HG03095 (cell line): Measurements from ENCODE around the gene MAP2K3.

Experiments used
- ATAC-seq: cut with Tn5 transposase; IDR thresholded peaks from one replicate; pipeline ENCODE4 v1.9.1; 2021; ENCODE audit warnings: moderate library complexity; ENCODE audit not compliant: unreplicated experiment

MAP2K3 gene

GRCh38 chr17:21282231-21282630, 2.3 kb upstream of the MAP2K3 start:
- ATAC-seq = no peak

GRCh38 chr17:21282850-21283249, 1.7 kb upstream of the MAP2K3 start:
- no peak for ATAC-seq

- peak; percentile 2 for ATAC-seq
These were observed 811 bp upstream of the MAP2K3 start for GRCh38 chr17:21283482-21284318.

- ATAC-seq = no peak
These were observed 904 bp downstream of the MAP2K3 start for GRCh38 chr17:21285164-21286065.

- no peak for ATAC-seq
These were observed 1.7 kb downstream of the MAP2K3 start for GRCh38 chr17:21286066-21286770.

- no peak for ATAC-seq
These were observed 2.6 kb downstream of the MAP2K3 start for GRCh38 chr17:21286909-21287702.

- no peak for ATAC-seq
These were observed 3.4 kb downstream of the MAP2K3 start for GRCh38 chr17:21287703-21288449.

GRCh38 chr17:21288571-21289017, 4.1 kb downstream of the MAP2K3 start:
- ATAC-seq = no peak

- ATAC-seq = no peak
These were observed 4.8 kb downstream of the MAP2K3 start for GRCh38 chr17:21289175-21289901.

- ATAC-seq = no peak
These were observed 5.5 kb downstream of the MAP2K3 start for GRCh38 chr17:21289902-21290571.

GRCh38 chr17:21291357-21291756, 6.8 kb downstream of the MAP2K3 start:
- ATAC-seq = no peak

GRCh38 chr17:21291862-21292261, 7.4 kb downstream of the MAP2K3 start:
- no peak for ATAC-seq

- no peak for ATAC-seq
These were observed 8.6 kb downstream of the MAP2K3 start for GRCh38 chr17:21292867-21293830.

GRCh38 chr17:21293831-21294210, 9.3 kb downstream of the MAP2K3 start:
- ATAC-seq = no peak

GRCh38 chr17:21294321-21295035, 10.0 kb downstream of the MAP2K3 start:
- ATAC-seq = no peak

- no peak for ATAC-seq
These were observed 10.8 kb downstream of the MAP2K3 start for GRCh38 chr17:21295036-21295952.
